IMR-90 (cell line): Measurements from ENCODE around the gene PPP1CA.

ENCODE experiments used
- BHLHE40 ChIP-seq: fragments of 150-350 bp; IDR thresholded peaks from 2 replicates; pipeline ENCODE4 v1.6.1; 2016; ENCODE audit warnings: mild to moderate bottlenecking, low read depth, low read length
- CHD1 ChIP-seq: IDR thresholded peaks from 2 replicates; pipeline ENCODE4 v1.6.1; 2012; ENCODE audit warnings: low read depth, low read length, improper control_type of control experiment
- CTCF ChIP-seq: conservative IDR thresholded peaks from 2 replicates; pipeline ENCODE4 v1.5.1; 2012; ENCODE audit warnings: mild to moderate bottlenecking, low read depth, low read length, improper control_type of control experiment
- ELK1 ChIP-seq: fragments of 150-350 bp; IDR thresholded peaks from 2 replicates; pipeline ENCODE4 v1.6.1; 2016; ENCODE audit warnings: low read depth, mild to moderate bottlenecking, low read length, moderate library complexity, borderline replicate concordance
- FOS ChIP-seq: fragments of 150-350 bp; IDR thresholded peaks from 2 replicates; pipeline ENCODE4 v1.6.1; 2016; ENCODE audit warnings: low read depth, low read length
- MAFK ChIP-seq: IDR thresholded peaks from 2 replicates; pipeline ENCODE4 v1.6.1; 2012; ENCODE audit warnings: low read depth, low read length, improper control_type of control experiment
- MAZ ChIP-seq: IDR thresholded peaks from 2 replicates; pipeline ENCODE4 v1.6.1; 2012; ENCODE audit warnings: low read depth, mild to moderate bottlenecking, low read length, improper control_type of control experiment, moderate library complexity, borderline replicate concordance
- MXI1 ChIP-seq: IDR thresholded peaks from 2 replicates; pipeline ENCODE4 v1.6.1; 2012; ENCODE audit warnings: low read depth, mild to moderate bottlenecking, low read length, moderate library complexity, borderline replicate concordance
- POLR2A ChIP-seq: IDR thresholded peaks from 2 replicates; pipeline ENCODE4 v1.6.1; 2012; ENCODE audit warnings: mild to moderate bottlenecking, low read depth, low read length
- RAD21 ChIP-seq: IDR thresholded peaks from 2 replicates; pipeline ENCODE4 v1.6.1; 2012; ENCODE audit warnings: low read length, improper control_type of control experiment
- RCOR1 ChIP-seq: IDR thresholded peaks from 2 replicates; pipeline ENCODE4 v1.6.1; 2012; ENCODE audit warnings: mild to moderate bottlenecking, low read length, improper control_type of control experiment; ENCODE audit not compliant: insufficient replicate concordance
- RFX5 ChIP-seq: IDR thresholded peaks from 2 replicates; pipeline ENCODE4 v1.8.0; 2012; ENCODE audit warnings: low read depth, mild to moderate bottlenecking, low read length, moderate library complexity
- SMC3 ChIP-seq: fragments of 150-350 bp; IDR thresholded peaks from 2 replicates; pipeline ENCODE4 v1.6.1; 2016; ENCODE audit warnings: low read depth, mild to moderate bottlenecking, antibody characterized with exemption, low read length, moderate library complexity
- USF2 ChIP-seq: fragments of 150-350 bp; IDR thresholded peaks from 2 replicates; pipeline ENCODE4 v1.6.1; 2017; ENCODE audit warnings: mild to moderate bottlenecking, antibody characterized with exemption, low read length, low read depth

GRCh38 chr11:67369275-67369674 is 32.4 kb downstream of the PPP1CA start:
- TF ChIP-seq CTCF (no peak), FOS (no peak), RAD21 (no peak), POLR2A (no peak), SMC3 (no peak), MXI1 (no peak), USF2 (no peak), ELK1 (no peak), CHD1 (no peak), RFX5 (no peak), MAFK (no peak), MAZ (no peak), BHLHE40 (no peak), RCOR1 (no peak)
